NCI-H526 (cell line): ENCODE results near the gene NUP188.
A peak's percentile ranks its signal among the peaks of the same experiment; 100 is the strongest.
"Not testable (repeated sequence)": the region's sequence is repeated elsewhere in the genome, so short reads cannot be mapped to it uniquely, and the experiment has no call there.

Experiments
- DNase-seq, 2 experiments: peaks; one replicate each; lab custom pipeline; 2025; lab: John Stamatoyannopoulos, UW

The NUP188 gene

GRCh38 chr9:129030191-129030590 lies 82.7 kb downstream of the NUP188 start:
- no peak for DNase-seq

- no peak for DNase-seq
These were observed 84.0 kb downstream of the NUP188 start for GRCh38 chr9:129031514-129031913.

- no peak for DNase-seq
These were observed 85.2 kb downstream of the NUP188 start for GRCh38 chr9:129032541-129033159.

GRCh38 chr9:129033216-129033615 lies 85.7 kb downstream of the NUP188 start:
- DNase-seq: no peak

GRCh38 chr9:129035838-129036237 lies 88.3 kb downstream of the NUP188 start:
- DNase-seq: not testable (repeated sequence)

- DNase-seq: peak; percentile 95 to 97
These were observed 88.9 kb downstream of the NUP188 start, which contains the start of gene MIGA2 for GRCh38 chr9:129036241-129036922. MIGA2 (plus strand) TSS chr9:129036626; CDS start chr9:129040595, 3,969 bp downstream.

GRCh38 chr9:129036923-129037766 lies 89.6 kb downstream of the NUP188 start:
- DNase-seq: peak in 1 of 2 experiments; percentile 9

- no peak for DNase-seq
These were observed 90.2 kb downstream of the NUP188 start for GRCh38 chr9:129037767-129038098.

- DNase-seq: no peak
These were observed 90.8 kb downstream of the NUP188 start for GRCh38 chr9:129038109-129038852.

GRCh38 chr9:129040113-129040643 lies 92.7 kb downstream of the NUP188 start:
- DNase-seq: no peak

GRCh38 chr9:129042016-129042415 lies 94.5 kb downstream of the NUP188 start:
- no peak for DNase-seq

GRCh38 chr9:129052592-129052991 lies 105.1 kb downstream of the NUP188 start:
- no peak for DNase-seq

- no peak for DNase-seq
These were observed 105.5 kb downstream of the NUP188 start for GRCh38 chr9:129053020-129053419.

GRCh38 chr9:129054163-129054851 lies 106.8 kb downstream of the NUP188 start:
- no peak for DNase-seq
